Type B pancreatic cell (in vitro differentiated cells): Measurements from ENCODE around the gene FAM13A. TPM values are rescaled to one million over a fixed set of nuclear protein-coding genes. Genes with fewer than 3 reads are reported as not detected.
"Not testable (repeated sequence)": the region's sequence is repeated elsewhere in the genome, so short reads cannot be mapped to it uniquely, and the experiment has no call there.

Experiments used
- DNase-seq: peaks from one replicate; pipeline ENCODE4 v3.0.0; 2021; ENCODE audit warnings: mixed read lengths; ENCODE audit not compliant: unreplicated experiment; ENCODE audit errors: extremely low spot score
- H3K27ac Mint-ChIP-seq: 2 replicates; pipeline ENCODE4 v1.8.0; 2021; ENCODE audit warnings: mild to moderate bottlenecking, mixed read lengths
- H3K27me3 Mint-ChIP-seq: 2 replicates; pipeline ENCODE4 v1.8.0; 2021; ENCODE audit warnings: mixed read lengths
- H3K36me3 Mint-ChIP-seq: 2 replicates; pipeline ENCODE4 v1.8.0; 2021; ENCODE audit warnings: mixed read lengths
- H3K4me1 Mint-ChIP-seq: one replicate; pipeline ENCODE4 v1.8.0; 2021; ENCODE audit warnings: mixed read lengths; ENCODE audit not compliant: unreplicated experiment
- H3K4me3 Mint-ChIP-seq: 2 replicates; pipeline ENCODE4 v1.8.0; 2021; ENCODE audit warnings: mild to moderate bottlenecking, mixed read lengths
- H3K9me3 Mint-ChIP-seq: 2 replicates; pipeline ENCODE4 v1.8.0; 2021; ENCODE audit warnings: mixed read lengths
- CTCF ChIP-seq: fragments of 200-600 bp; sonication (generic); conservative IDR thresholded peaks from 2 replicates; pipeline ENCODE4 v1.5.0; 2021; ENCODE audit warnings: antibody characterized with exemption, mild to moderate bottlenecking
- total RNA-seq: library from RNA; stranded (reverse); gene quantifications from 2 replicates; pipeline ENCODE4 v1.2.1, GENCODE V29; 2021; ENCODE audit warnings: low replicate concordance

Gene FAM13A
- total RNA-seq, 1 donor from 2014 or later = 29.5 TPM

- H3K36me3 Mint-ChIP-seq = peaks cover 7% of the 10 kb centered on the region
- H3K9me3 Mint-ChIP-seq = no peaks in the 10 kb centered on the region
These were observed 163.0 kb downstream of the FAM13A start for GRCh38 chr4:88893961-88894360.

GRCh38 chr4:88892646-88893045 is 164.3 kb downstream of the FAM13A start:
- DNase-seq = no peak
- H3K9me3 Mint-ChIP-seq = no peaks in the 10 kb centered on the region
- no peak overlapping the region for H3K4me3 Mint-ChIP-seq
- H3K4me1 Mint-ChIP-seq = peaks cover 5% of the 10 kb centered on the region
- no peak overlapping the region for H3K27ac Mint-ChIP-seq
- H3K27me3 Mint-ChIP-seq = no peaks in the 10 kb centered on the region
- H3K36me3 Mint-ChIP-seq = peaks cover 5% of the 10 kb centered on the region
- no peak for TF ChIP-seq CTCF

More at GRCh38 chr4:88893961-88894360, 163.0 kb downstream of the FAM13A start:
- Mint-ChIP-seq H3K27me3 (no peaks in the 10 kb centered on the region), H3K4me1 (peaks cover 4% of the 10 kb centered on the region), H3K27ac (no peak overlapping the region), H3K4me3 (no peak overlapping the region)
- no peak for TF ChIP-seq CTCF
- no peak for DNase-seq

GRCh38 chr4:88891636-88892035 is 165.3 kb downstream of the FAM13A start:
- no peak overlapping the region for H3K27ac Mint-ChIP-seq
- no peak for TF ChIP-seq CTCF

GRCh38 chr4:88887409-88887808 is 169.6 kb downstream of the FAM13A start:
- H3K4me1 Mint-ChIP-seq = not testable (repeated sequence)

More at GRCh38 chr4:88891636-88892035, 165.3 kb downstream of the FAM13A start:
- H3K4me3 Mint-ChIP-seq = no peak overlapping the region
- no peaks in the 10 kb centered on the region for H3K27me3 Mint-ChIP-seq
- peaks cover 5% of the 10 kb centered on the region for H3K4me1 Mint-ChIP-seq
- H3K9me3 Mint-ChIP-seq = no peaks in the 10 kb centered on the region
- peaks cover 4% of the 10 kb centered on the region for H3K36me3 Mint-ChIP-seq
- no peak for DNase-seq

GRCh38 chr4:88881227-88881569 is 175.8 kb downstream of the FAM13A start:
- Mint-ChIP-seq H3K36me3 (no peaks in the 10 kb centered on the region), H3K4me3 (no peak overlapping the region), H3K27me3 (no peaks in the 10 kb centered on the region), H3K4me1 (peaks cover 5% of the 10 kb centered on the region), H3K9me3 (peaks cover 5% of the 10 kb centered on the region), H3K27ac (no peak overlapping the region)
- no peak for DNase-seq
- TF ChIP-seq CTCF = no peak

More at GRCh38 chr4:88887409-88887808, 169.6 kb downstream of the FAM13A start:
- H3K4me3 Mint-ChIP-seq, H3K9me3 Mint-ChIP-seq, H3K27me3 Mint-ChIP-seq, H3K27ac Mint-ChIP-seq, H3K36me3 Mint-ChIP-seq, DNase-seq: not testable (repeated sequence)

- TF ChIP-seq CTCF = no peak
- Mint-ChIP-seq H3K9me3 (peaks cover 5% of the 10 kb centered on the region), H3K27me3 (no peaks in the 10 kb centered on the region), H3K4me1 (peaks cover 5% of the 10 kb centered on the region), H3K4me3 (no peak overlapping the region), H3K36me3 (no peaks in the 10 kb centered on the region), H3K27ac (no peak overlapping the region)
- no peak for DNase-seq
These were observed 176.3 kb downstream of the FAM13A start for GRCh38 chr4:88880501-88881226.
